HG03457 (cell line): Measurements from ENCODE around the gene FUT3.

ENCODE experiments used
- ATAC-seq: cut with Tn5 transposase; IDR thresholded peaks from one replicate; pipeline ENCODE4 v1.9.1; 2021; ENCODE audit warnings: moderate number of reproducible peaks; ENCODE audit not compliant: unreplicated experiment

FUT3 gene

DNA sequence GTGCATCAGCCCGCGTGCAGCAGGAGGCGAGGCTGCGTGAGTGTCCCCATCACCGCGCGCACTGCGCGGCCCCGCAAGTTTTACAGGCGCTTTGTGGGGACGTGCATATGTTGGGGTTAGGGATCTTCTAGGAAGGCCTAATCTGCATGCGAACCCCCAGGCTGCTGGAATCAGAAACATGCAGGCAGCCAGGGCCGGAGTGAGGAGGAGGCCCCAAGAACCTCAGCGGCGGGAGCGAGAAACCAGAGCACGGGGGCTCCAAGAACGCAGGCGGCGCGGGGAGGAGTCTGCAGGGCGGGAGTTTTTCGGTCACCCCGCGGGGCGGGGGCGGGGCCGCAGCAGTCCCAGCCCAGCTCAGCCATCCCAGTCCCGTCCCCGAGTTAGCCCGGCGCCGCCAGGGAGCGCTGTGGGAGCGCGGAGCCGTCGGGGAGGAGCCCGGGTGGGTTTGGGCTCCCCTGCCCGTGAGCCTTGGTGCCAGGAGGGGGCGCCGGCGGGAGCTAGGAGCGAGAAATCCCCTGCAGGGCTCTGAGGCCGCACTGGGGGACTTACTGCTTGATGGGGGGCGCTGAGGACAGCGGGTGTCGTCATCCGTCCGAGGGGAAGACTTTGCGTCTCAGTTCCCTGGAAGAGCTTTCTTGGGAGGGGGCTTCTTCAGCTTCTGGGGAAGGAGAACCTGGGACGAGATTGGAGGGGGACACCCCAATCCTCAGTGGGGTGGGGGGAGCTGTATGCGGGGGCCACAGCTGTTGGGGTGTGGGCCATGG, 47.3 kb downstream of the FUT3 start:
- ATAC-seq, result peak; percentile 69

DNA sequence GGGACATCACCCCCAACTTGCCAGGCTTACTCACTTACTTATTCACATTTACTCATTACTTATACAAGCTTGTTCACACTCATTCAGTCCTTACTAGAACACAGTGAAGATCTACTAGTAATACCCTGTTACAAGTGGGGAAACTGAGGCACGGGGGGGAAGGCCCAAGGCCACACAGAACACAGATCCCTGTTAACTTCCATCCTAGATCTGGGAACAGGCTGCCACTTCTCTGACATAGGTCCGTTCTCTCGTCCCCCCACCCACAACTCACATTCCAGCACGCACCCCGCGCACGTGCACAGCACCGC, 47.9 kb downstream of the FUT3 start:
- ATAC-seq, result no peak

DNA sequence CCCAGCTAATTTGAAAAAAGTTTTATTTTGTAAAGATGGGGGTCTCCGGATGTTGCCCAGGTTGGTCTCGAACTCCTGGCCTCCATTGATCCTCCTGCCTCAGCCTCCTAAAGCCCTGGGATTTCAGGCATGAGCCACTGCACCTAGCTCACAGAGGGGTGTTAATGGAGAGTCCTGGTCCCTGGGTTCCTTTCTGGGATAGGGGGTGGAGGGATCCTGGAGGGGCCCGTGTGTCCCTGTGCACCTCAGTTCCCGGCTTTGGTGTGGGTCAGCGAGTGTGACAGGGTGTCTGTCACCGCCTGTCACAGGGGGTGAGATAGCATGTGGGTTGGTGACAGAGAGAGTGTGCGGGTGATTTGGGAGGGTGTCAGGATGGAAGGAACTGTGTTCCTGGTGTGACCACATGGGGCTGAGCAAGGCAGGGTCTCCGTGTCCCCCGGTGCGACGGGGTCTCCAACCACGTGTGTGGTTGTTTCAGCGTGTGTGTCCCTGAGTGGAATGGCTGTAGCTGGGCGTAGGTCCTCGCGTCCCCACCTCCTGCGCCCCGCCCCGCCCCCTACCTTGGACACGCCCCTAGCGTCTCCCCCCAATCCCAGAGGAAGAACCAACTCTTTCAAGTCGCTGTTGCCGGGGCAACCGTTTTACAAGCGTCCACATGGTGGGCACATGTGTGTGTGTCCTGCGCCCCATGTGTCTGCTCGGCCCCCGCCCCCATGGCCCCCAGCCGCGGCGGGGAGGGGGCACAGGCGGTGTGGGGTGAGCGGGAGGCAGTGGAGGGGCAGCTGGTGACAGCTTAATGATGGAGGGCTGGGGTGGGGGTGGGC, 49.2 kb downstream of the FUT3 start:
- no peak for ATAC-seq

DNA sequence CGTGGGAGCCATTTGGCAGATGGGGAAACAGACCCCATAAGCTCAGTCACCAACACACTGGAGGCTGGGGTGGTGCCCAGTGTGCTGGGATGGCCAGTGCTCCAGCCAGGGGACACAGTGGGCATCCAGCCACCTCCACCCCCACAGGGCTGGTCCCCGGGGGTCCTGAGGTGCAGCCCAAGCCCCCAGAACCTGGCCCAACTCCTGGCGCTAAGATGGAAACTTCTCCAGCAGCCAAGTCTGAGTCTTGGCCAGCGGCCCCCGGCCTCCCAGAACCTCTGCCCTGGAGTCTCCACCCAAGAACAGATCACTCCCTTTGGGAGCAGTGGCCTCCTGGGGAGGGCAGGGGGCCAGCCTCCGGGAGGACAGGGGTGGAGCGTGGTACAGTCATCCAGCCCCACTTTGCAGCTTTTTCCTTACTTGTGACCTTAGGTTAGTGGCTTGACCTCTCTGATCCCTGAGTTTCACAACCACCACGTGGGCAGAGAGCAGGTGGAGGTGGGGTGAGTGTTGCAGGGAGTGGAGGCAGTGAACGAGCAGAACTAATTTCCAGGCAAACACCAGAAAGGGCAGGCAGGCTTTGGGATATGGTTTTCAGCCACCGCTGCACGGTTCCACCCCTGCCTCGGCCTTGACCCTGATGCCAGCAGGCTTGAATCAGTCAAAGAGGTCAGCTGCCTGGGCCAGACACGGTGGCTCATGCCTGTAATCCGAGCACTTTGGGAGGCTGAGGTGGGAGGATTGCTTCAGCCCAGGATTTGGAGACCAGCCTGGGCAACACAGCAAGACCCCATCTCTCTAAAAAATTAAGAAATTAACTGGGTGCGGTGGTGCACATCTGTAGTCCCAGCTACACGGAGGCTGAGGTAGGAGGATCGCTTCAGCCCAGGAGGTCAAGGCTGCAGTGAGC, 50.6 kb downstream of the FUT3 start:
- no peak for ATAC-seq

DNA sequence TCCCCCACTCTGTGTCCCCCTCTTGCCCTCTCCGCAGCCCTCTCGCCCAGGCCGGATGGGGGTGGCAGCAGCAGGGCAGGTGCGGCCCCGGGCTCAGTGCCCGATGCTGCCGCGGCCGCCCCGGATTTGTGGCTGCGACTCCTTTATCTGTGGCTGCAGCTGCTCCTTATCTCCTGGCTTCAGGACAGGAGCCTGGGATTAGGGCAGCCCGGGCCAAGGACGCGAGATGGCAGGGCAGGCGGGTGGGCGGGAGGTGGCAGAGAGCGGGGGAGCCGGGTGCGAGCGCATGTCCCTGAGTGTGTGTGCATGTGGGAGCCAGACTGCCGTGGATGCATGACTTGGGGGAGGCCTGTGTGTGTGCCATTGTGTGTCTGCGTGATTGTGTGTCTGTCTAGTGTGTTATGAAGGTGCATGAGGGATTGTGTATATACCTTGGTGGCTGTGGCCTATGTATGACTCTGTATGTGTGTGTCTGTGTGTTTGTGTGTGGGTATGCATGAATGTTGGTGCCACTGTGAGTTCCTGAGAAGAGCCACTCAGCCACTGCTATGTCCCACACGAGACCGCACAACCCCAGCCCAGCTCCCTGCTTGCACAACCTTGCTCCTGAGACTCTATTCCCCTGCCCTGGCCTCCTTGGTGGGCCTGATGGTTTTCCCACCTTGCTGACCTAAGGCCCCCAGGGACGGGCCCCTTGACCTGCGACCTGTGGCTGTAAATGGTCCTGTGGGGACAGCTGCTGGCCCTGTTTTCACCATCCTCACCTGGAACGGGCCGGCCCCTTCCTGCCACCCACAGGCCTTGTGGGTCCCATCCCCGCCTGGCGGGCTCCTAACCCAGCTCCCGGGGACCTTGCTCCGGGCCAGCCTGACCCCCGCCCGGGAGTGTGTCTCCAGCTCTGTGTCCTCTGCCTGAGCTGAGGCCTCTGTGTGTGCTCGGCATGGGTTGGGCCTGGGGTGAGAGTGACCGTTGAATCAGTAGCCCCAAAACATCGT, 51.7 kb downstream of the FUT3 start:
- ATAC-seq, result no peak

DNA sequence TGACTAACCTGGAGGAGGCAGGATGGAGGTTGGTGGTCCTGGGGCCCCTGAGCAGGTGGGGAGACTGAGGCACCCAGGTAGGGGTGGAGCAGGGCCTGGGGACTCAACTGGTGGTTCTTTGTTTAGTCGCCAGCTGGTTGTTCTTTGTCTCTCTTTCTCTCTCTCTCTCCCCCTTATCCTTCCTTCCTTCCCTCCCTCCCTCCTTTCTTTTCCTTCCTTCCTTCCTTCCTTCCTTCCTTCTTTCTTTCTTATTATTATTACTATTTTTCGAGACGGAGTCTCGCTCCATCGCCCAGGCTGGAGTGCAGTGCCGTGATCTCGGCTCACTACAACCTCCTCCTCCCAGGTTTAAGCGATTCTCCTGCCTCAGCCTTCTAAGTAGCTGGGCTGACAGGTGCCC, 53.0 kb downstream of the FUT3 start:
- ATAC-seq, result no peak

DNA sequence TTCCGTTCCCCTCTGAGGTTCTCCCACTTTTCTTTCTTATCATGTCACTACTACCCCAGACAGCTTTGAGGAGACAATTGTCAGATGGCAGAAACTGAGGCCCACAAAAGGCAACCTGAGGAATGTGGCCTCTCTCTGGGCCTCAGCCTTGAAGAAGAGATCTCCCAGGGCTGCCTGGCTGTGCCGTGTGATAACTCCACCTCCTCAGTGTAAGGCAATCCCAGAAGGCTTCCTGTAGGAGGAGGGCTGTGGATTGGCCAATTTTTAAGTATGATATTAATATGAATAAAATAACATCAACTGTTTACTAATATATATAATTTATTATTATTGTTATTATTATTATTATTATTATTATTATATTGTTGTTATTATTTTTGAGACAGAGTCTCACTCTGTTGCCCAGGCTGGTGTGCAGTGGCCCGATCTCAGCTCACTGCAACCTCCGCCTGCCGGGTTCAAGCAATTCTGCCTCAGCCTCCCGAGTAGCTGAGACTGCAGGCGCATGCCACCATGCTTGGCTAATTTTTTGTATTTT, 55.8 kb downstream of the FUT3 start:
- no peak for ATAC-seq

DNA sequence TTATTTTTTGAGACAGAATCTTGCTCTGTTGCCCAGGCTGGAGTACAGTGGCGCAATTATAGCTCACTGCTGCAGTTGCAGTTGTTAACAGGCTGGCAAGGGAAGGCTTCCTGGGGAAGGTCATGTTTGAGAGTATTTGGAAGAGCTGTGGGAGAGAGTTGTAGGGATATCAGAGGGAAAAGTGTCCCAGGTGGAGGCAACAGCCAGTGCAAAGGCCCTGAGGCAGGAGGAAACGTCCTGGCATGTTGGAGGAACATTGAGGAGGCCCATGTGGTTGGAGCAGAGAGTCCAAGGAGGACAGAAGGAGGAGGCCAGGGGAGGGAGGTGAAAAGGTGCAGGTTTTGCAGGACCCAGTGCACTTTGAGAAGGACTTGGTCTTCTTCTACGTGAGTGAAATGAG, 58.1 kb downstream of the FUT3 start:
- ATAC-seq, result no peak
